ENCODE data around the gene TSR2.

GRCh38 chrX:54442790-54443189 is 2.6 kb downstream of the TSR2 start:
- no peak for TF ChIP-seq POLR2A (IDR thresholded peaks at IDR 0.05; ENCODE audit: insufficient read depth in 1 of 2, low read depth in 2 of 2, low read length in 2 of 2)
- TF ChIP-seq LCORL (IDR thresholded peaks at IDR 0.05), result no peak
- no peak for TF ChIP-seq LCORL (CRISPR knock-in tag; IDR thresholded peaks at IDR 0.05)
- no peak for TF ChIP-seq ZBTB40 (IDR thresholded peaks at IDR 0.05)
- no peak for TF ChIP-seq ZBTB40 (CRISPR knock-in tag; IDR thresholded peaks at IDR 0.05)
- TF ChIP-seq CBX5 (CRISPR knock-in tag; IDR thresholded peaks at IDR 0.05; ENCODE audit: borderline replicate concordance), result no peak
- TF ChIP-seq CTCF (CRISPR knock-in tag; IDR thresholded peaks at IDR 0.05), result no peak
- TF ChIP-seq ZBTB49 (CRISPR knock-in tag; IDR thresholded peaks at IDR 0.05; ENCODE audit: borderline replicate concordance), result no peak
